GM23338 (cell line): ENCODE data around the gene FICD. TPM values are rescaled to one million over a fixed set of nuclear protein-coding genes. Genes with fewer than 3 reads are reported as not detected.

Experiments used
- ATAC-seq: fragments of 200-7000 bp; cut with Tn5 transposase; 3 replicates; pipeline ENCODE4 v1.9.1; 2020
- DNase-seq: peaks from one replicate; pipeline ENCODE4 v3.0.0-alpha.2; 2015; ENCODE audit warnings: low spot score
- H2AFZ ChIP-seq: fragments of 200-600 bp; sonication (generic); 2 replicates; pipeline ENCODE4 v1.8.0; 2016; ENCODE audit warnings: antibody characterized with exemption, mild to moderate bottlenecking, moderate library complexity
- H3F3A ChIP-seq: fragments of 200-600 bp; sonication (generic); replicated peaks from 2 replicates; pipeline ENCODE4 v1.8.0; 2017; ENCODE audit warnings: antibody characterized with exemption, mixed run types, low read depth
- H3K27ac ChIP-seq: fragments of 200-600 bp; sonication (generic); 2 replicates; pipeline ENCODE4 v1.6.1; 2016; ENCODE audit warnings: low read depth
- H3K27me3 ChIP-seq: fragments of 200-600 bp; sonication (generic); 2 replicates; pipeline ENCODE4 v1.8.0; 2016; ENCODE audit warnings: mild to moderate bottlenecking, mixed run types, moderate library complexity; ENCODE audit not compliant: insufficient read depth
- H3K36me3 ChIP-seq: fragments of 200-600 bp; sonication (generic); 2 replicates; pipeline ENCODE4 v1.8.0; 2016; ENCODE audit warnings: mild to moderate bottlenecking; ENCODE audit not compliant: insufficient read depth
- H3K4me1 ChIP-seq: fragments of 200-600 bp; sonication (generic); 2 replicates; pipeline ENCODE4 v1.8.0; 2016; ENCODE audit warnings: mild to moderate bottlenecking, moderate library complexity; ENCODE audit not compliant: insufficient read depth
- H3K4me2 ChIP-seq: fragments of 200-600 bp; sonication (generic); 2 replicates; pipeline ENCODE4 v1.7.1; 2017; ENCODE audit warnings: mixed run types
- H3K4me3 ChIP-seq: fragments of 200-600 bp; sonication (generic); 2 replicates; pipeline ENCODE4 v1.6.1; 2016; ENCODE audit warnings: mixed run types
- H3K79me2 ChIP-seq: fragments of 200-600 bp; sonication (generic); replicated peaks from 2 replicates; pipeline ENCODE4 v1.8.0; 2017; ENCODE audit warnings: mild to moderate bottlenecking; ENCODE audit not compliant: insufficient read depth
- H3K9me2 ChIP-seq: fragments of 200-600 bp; sonication (generic); 2 replicates; pipeline ENCODE4 v1.8.0; 2017; ENCODE audit not compliant: insufficient read depth
- H4K20me1 ChIP-seq: fragments of 200-600 bp; sonication (generic); replicated peaks from 2 replicates; pipeline ENCODE4 v1.8.0; 2017; ENCODE audit warnings: mild to moderate bottlenecking; ENCODE audit not compliant: insufficient read depth
- H3K27ac Mint-ChIP-seq: 2 replicates; pipeline ENCODE4 v1.8.0; 2020; ENCODE audit warnings: inconsistent platforms, mild to moderate bottlenecking, moderate library complexity, mixed read lengths
- H3K27me3 Mint-ChIP-seq: 3 replicates; pipeline ENCODE4 v1.8.0; 2022; ENCODE audit warnings: low read depth, mild to moderate bottlenecking, moderate library complexity, mixed read lengths, inconsistent platforms; ENCODE audit not compliant: insufficient read depth, poor library complexity
- H3K36me3 Mint-ChIP-seq: 3 replicates; pipeline ENCODE4 v1.8.0; 2021; ENCODE audit warnings: low read depth, mild to moderate bottlenecking, inconsistent platforms, moderate library complexity, mixed read lengths
- H3K4me1 Mint-ChIP-seq: 3 replicates; pipeline ENCODE4 v1.8.0; 2020; ENCODE audit warnings: mild to moderate bottlenecking, inconsistent platforms, mixed read lengths
- H3K4me3 Mint-ChIP-seq: 3 replicates; pipeline ENCODE4 v1.8.0; 2021; ENCODE audit warnings: moderate library complexity, mild to moderate bottlenecking, inconsistent platforms, mixed read lengths
- H3K9me3 Mint-ChIP-seq: 3 replicates; pipeline ENCODE4 v1.8.0; 2020; ENCODE audit warnings: moderate library complexity, mild to moderate bottlenecking, inconsistent platforms, mixed read lengths
- ETS1 ChIP-seq: IDR thresholded peaks from 2 replicates; pipeline ENCODE4 v1.6.1; 2016; ENCODE audit warnings: antibody characterized with exemption
- EZH2phosphoT487 ChIP-seq: fragments of 200-600 bp; sonication (generic); IDR thresholded peaks from one replicate; pipeline ENCODE4 v1.8.1; 2018; ENCODE audit warnings: antibody characterized with exemption; ENCODE audit not compliant: unreplicated experiment
- JUNB ChIP-seq: IDR thresholded peaks from one replicate; pipeline ENCODE4 v1.6.1; 2016; ENCODE audit warnings: antibody characterized with exemption; ENCODE audit not compliant: unreplicated experiment
- NANOG ChIP-seq: IDR thresholded peaks from 2 replicates; pipeline ENCODE4 v1.6.1; 2016; ENCODE audit warnings: antibody characterized with exemption, borderline replicate concordance
- POLR2AphosphoS5 ChIP-seq: IDR thresholded peaks from 2 replicates; pipeline ENCODE4 v1.6.1; 2016; ENCODE audit warnings: antibody characterized with exemption, low read depth
- ZNF462 ChIP-seq: fragments of 250-450 bp; sonication (Bioruptor Pico); IDR thresholded peaks from 2 replicates; pipeline ENCODE4 v1.5.0; 2020; ENCODE audit warnings: mild to moderate bottlenecking, moderate library complexity
- polyA plus RNA-seq: library from polyadenylated mRNA; unstranded; fragments of >200 nt; fragmentation: Nextera tagmentation; extraction: Ambion mirVana; gene quantifications from 2 replicates; pipeline ENCODE4 v1.2.1, GENCODE V29; 2016
- total RNA-seq: library from RNA; depleted of rRNA; stranded (reverse); fragments of >200 nt; shearing (Covaris generic); gene quantifications from 2 replicates; pipeline ENCODE4 v1.2.3, GENCODE V29; 2014

The FICD gene
- total and polyA plus RNA-seq, 2 experiments from 2014 or later = 4.9 to 5.3 TPM

- Histone ChIP-seq H3K79me2 (no peaks in the 10 kb centered on the region), H3K4me2 (no peak overlapping the region), H3F3A (peaks cover 5% of the 10 kb centered on the region; the same call in 1 of the 2 replicates), H2AFZ (no peak overlapping the region), H3K4me1 (0 out of 2 replicates have a peak, but pooled peaks cover 7% of the 10 kb centered on the region), H3K4me3 (no peak overlapping the region), H4K20me1 (no peaks in the 10 kb centered on the region), H3K9me2 (no peaks in the 10 kb centered on the region), H3K36me3 (no peaks in the 10 kb centered on the region), H3K27ac (no peak overlapping the region), H3K27me3 (no peaks in the 10 kb centered on the region)
- Mint-ChIP-seq H3K9me3 (peaks cover 18% of the 10 kb centered on the region), H3K4me1 (peaks cover 6% of the 10 kb centered on the region), H3K36me3 (no peaks in the 10 kb centered on the region), H3K27ac (no peak overlapping the region), H3K27me3 (peaks cover 9% of the 10 kb centered on the region), H3K4me3 (no peak overlapping the region)
- TF ChIP-seq ZNF462 (CRISPR knock-in tag) = no peak
- TF ChIP-seq POLR2AphosphoS5 = no peak
- no peak for TF ChIP-seq JUNB
- TF ChIP-seq NANOG = no peak
- no peak for TF ChIP-seq EZH2phosphoT487
- no peak for TF ChIP-seq ETS1
- DNase-seq (no peak), ATAC-seq (no peak)
Measured at GRCh38 chr12:108509806-108510205, 5.3 kb upstream of the FICD start.
